ENCODE data around the gene RPS15. TPM values are rescaled to one million over a fixed set of nuclear protein-coding genes. Genes with fewer than 3 reads are reported as not detected.

RPS15 gene
- polyA plus RNA-seq, 1 of the 3 experiments (the other 2 are of a cell fraction): 3,749 TPM

- Histone ChIP-seq H3K9ac (no peak overlapping the region), H3K4me2 (no peak overlapping the region), H3F3A (replicated peaks; ENCODE audit: insufficient read depth) (no peaks in the 10 kb centered on the region), H3K27ac (ENCODE audit: low read depth in 2 of 2, low read length in 1 of 2) (no peak overlapping the region), H3K9me3 (no peaks in the 10 kb centered on the region), H3K4me1 (ENCODE audit: control insufficient read depth in 1 of 2, insufficient read depth in 2 of 2, low read depth in 1 of 2, low read length in 1 of 2) (peaks cover 5 to 15% of the 10 kb centered on the region in 2 experiments; a peak in 2 of 4 replicates), H3K9me2 (no peaks in the 10 kb centered on the region), H2AFZ (ENCODE audit: low read depth) (no peak overlapping the region), H3K27me3 (ENCODE audit: insufficient read depth) (no peaks in the 10 kb centered on the region), H3K4me3 (ENCODE audit: low read depth in 2 of 2, low read length in 1 of 2) (no peak overlapping the region), H4K20me1 (ENCODE audit: insufficient read depth) (no peaks in the 10 kb centered on the region), H3K36me3 (replicated peaks in 1 of 2; ENCODE audit: control insufficient read depth in 1 of 2, insufficient read depth in 2 of 2, low read length in 1 of 2) (no peaks in the 10 kb centered on the region), H3K79me2 (ENCODE audit: insufficient read depth) (no peaks in the 10 kb centered on the region)
- 93% methylated on average over 42 of the region's 56 CpGs for WGBS (ENCODE audit: low lambda C conversion rate)
- POLR2A ChIA-PET: no interaction called here
- TF ChIP-seq USF1 (IDR thresholded peaks at IDR 0.05; ENCODE audit: borderline replicate concordance, low read depth): no peak
- no peak for TF ChIP-seq SMC3 (IDR thresholded peaks at IDR 0.05; ENCODE audit: low read depth, low read length)
- no peak for TF ChIP-seq GABPA (IDR thresholded peaks at IDR 0.05; ENCODE audit: low read depth)
- TF ChIP-seq YY1 (IDR thresholded peaks at IDR 0.05; ENCODE audit: low read depth): no peak
- no peak for TF ChIP-seq RAD21 (IDR thresholded peaks at IDR 0.05; ENCODE audit: low read length)
- TF ChIP-seq NRF1 (IDR thresholded peaks at IDR 0.05; ENCODE audit: low read depth, low read length): no peak
- TF ChIP-seq POLR2AphosphoS5 (IDR thresholded peaks at IDR 0.05; ENCODE audit: low read depth, low read length): no peak
- no peak for TF ChIP-seq RFX5 (IDR thresholded peaks at IDR 0.05; ENCODE audit: low read length)
- TF ChIP-seq TEAD4 (IDR thresholded peaks at IDR 0.05; ENCODE audit: borderline replicate concordance, insufficient read depth): no peak
- no peak for TF ChIP-seq FOSL2 (IDR thresholded peaks at IDR 0.05; ENCODE audit: borderline replicate concordance, low read depth)
- no peak for TF ChIP-seq SIN3A (IDR thresholded peaks at IDR 0.05; ENCODE audit: borderline replicate concordance, low read depth, low read length)
- TF ChIP-seq EZH2phosphoT487 (IDR thresholded peaks at IDR 0.05; ENCODE audit: borderline replicate concordance, low read depth): no peak
- TF ChIP-seq MEF2A (IDR thresholded peaks at IDR 0.05; ENCODE audit: borderline replicate concordance, low read depth): no peak
- no peak for TF ChIP-seq NFIC (IDR thresholded peaks at IDR 0.05; ENCODE audit: borderline replicate concordance)
- no peak for TF ChIP-seq EP300 (IDR thresholded peaks at IDR 0.05; ENCODE audit: borderline replicate concordance in 1 of 2, low read depth in 1 of 2, low read length in 1 of 2)
- no peak for TF ChIP-seq USF2 (IDR thresholded peaks at IDR 0.05; ENCODE audit: borderline replicate concordance, low read depth, low read length)
- CTCF ChIA-PET: no interaction called here
- DNase-seq: no peak
Observed at GRCh38 chr19:1486720-1487575, 48.8 kb downstream of the RPS15 start.

All from SK-N-SH (cell line).